Activated gamma-delta T cell (primary cell): ENCODE data around the gene KIAA1671.
A peak's percentile ranks its signal among the peaks of the same experiment; 100 is the strongest.

ENCODE experiments used
- DNase-seq: peaks from one replicate; lab custom pipeline; 2025; lab: John Stamatoyannopoulos, UW

Gene KIAA1671

DNA sequence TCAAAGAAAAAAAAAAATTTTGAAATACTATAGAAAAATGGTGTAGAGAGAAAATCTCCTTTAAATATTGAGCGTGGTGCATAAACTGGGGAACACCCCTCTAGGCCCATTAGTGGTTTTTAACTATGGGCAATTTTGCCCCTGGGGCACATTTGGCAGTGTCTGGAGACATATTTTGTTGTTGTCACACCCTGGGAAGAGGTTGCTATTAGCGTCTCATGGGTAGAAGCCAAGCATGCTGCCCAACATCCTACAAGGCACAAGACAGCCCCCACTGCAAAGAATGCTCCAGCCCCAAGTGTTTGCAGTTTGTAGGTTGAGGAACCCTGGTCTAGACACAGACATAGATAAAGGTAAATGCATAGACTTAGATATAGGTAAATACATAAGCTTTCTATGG lies 92.6 kb downstream of the KIAA1671 start:
- DNase-seq: no peak

DNA sequence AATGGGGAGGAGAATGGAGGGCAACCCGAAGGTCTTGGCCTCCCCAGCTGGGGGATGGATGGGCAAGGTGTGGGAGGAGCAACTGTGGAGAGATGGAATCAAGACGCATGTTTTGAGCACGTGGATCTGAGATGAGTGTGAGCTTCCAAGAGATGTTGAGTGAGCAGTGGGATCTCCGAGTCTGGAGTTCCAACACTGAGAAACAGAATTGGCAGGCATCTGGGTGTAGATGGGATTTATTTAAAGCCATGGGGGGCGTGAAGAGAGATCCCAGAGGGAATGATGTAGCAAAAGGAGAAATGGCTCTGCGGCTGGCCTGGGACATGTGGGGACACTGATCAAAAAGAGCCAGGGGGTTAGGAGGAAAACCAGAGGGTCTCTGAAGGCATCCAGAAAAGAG lies 95.6 kb downstream of the KIAA1671 start:
- DNase-seq: no peak

DNA sequence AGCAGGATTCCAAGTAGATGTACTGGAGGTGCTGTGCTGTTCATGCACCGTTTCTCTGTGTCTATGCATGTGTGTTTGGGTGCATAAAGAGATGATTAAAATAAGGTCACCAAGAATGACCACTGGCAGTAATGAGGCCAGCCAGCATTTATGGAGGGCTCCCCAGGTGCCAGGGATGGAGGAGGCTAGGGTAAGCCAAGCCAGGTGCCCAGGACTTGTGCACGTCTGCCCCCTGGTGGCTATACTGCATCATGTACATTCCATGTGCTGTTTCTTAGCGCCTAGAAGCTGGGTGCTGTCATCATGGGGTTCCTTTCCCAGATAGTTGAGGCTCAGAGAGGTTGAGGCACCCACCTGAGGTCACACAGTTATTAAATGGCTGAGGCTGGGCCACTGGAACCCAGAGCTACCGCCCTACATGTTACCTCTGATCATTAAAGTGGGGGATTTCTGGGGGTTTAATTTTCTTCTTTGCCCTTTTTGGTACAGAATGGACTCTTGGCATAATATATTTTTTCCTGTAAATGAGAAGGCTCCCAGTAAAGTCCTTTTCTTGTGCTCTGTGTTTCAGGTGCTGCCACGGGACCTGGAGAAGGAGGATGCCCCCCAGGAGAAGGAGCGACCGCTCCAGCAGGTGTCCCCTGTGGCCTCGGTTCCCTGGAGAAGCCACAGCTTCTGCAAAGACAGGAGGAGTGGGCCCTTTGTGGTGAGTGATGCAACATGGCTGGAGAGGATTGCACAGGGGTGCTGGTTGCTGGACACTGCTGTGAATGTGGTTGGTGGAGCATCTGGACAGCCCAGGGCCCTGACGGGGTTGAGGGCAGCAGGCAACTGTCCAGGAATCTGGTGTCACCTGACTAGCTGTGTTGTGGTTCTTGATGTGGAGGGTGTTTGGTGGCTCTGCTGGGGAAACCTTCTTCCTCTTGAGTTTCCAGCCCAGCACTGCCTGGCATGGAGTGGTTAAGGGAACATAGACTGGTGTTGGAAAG lies 96.4 kb downstream of the KIAA1671 start:
- DNase-seq: no peak

DNA sequence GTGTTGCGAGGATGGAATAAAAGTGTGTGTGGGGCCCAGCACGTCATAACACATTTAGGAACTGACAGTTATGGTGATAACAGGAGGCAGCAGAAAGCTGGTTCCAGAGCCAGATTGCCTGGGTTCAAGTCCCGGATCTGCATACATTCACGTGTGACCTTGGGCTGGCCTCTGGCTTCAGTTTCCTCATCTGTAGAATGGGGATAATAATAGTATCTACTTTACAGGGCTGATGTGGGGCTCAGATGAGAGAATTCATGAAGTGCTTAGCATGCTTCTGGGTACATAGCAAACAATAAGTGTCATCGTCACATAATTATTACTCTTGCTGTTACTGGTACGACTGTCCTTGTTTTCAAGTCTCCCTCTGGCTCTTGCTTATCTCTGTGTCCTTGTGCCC lies 97.3 kb downstream of the KIAA1671 start:
- no peak for DNase-seq

DNA sequence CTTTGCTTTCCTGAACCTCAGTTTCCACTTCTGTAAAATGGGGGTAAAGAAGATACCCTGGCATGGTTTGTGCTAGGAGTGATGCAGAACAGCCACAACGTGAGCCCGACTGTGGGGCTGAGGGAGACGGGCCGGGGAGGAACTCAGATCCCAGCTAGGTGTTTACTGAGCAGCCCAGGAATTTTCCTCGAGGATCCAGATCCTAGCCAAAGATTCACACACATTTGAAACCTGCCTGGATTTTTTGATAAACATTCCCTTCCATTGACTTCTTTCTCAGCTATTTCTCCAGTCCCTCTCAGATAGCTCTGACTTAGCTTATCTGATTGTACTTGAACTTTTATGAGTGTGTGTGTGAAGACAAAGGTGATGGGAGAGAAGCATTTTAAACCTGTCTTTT lies 98.0 kb downstream of the KIAA1671 start:
- DNase-seq: no peak

DNA sequence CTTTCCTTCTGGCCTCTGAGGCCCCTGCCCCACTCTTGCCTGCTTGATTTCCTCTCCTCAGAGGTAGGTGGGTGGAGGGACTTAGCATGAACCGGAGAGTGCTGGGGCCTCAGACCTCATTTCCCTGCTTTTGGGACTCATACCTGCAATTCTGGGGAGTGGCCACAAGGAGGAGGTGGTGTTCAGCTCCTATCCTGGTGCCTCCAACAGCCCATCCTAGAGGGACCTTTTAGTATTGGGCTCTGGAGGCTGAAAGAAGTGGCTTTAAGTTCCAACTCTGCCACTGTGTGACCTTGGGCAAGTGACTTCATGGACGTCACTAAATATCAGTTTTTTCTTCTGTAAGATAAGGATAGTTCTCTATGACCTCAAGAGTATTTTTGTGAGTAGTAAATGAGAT lies 98.6 kb downstream of the KIAA1671 start:
- no peak for DNase-seq

DNA sequence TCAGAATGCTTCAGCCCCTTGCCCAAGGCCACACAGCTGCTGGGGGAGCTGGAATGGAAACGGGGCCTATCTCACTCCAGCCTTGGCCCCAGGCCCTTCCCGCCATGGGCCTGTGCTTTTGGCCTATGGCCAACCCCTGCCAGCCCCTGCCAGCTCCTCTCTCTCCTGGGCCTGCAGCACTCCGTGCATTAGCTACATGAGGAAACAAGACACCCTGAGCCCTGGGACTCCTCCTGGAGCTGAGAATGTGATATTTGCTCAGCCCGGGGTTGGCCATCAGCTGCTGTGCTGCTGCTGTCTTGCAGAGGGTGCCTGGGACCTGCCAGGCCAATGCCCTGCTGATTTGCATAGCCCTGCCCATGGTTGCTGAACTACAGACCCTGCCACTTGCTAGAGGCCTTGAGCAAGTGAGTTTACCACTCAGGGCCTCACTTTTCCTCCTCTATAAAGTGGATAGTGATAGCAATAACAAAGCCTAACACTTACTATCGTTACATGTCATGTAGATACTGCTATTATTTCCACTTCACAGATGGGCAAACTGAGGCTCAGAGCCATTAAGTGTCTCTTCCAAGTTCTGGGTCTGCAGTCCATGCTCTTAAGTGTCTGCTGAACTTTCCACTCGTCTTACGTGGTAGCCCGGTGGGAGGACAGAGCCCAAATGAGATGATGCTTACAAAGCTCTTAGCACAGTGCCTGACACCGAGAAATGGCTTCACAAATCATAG lies 99.6 kb downstream of the KIAA1671 start:
- no peak for DNase-seq

DNA sequence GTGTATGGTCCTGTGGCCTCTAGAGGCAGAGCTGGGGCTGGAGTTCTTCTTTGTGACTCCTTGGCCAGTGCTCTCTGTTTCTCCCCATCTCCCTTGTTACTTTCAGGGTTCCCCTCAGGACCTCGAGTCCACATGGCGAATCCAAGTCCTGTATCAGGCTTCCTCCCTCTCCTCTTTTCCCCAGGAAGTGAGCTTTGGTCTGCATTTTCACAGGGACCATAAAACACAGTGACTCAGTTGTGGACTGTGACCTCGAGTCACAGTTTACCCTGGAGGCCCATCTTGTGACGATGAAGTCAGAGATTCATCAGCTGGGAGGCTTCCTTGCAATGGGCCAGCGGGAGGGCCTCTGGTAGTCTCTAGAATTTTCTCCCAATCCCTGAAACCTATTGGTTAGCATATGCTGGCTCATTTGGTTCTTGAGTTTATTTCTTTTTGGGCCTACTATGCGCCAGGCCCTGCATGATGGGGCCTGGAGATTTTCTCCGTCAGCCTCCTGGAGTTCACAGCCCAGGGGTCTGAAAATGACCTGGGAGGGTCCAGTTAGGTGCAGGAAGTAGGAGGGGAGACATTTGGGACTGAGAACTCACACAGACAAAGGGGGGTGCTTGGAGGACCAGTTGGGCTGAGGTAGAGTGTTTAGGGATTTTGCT lies 100.8 kb downstream of the KIAA1671 start:
- no peak for DNase-seq

DNA sequence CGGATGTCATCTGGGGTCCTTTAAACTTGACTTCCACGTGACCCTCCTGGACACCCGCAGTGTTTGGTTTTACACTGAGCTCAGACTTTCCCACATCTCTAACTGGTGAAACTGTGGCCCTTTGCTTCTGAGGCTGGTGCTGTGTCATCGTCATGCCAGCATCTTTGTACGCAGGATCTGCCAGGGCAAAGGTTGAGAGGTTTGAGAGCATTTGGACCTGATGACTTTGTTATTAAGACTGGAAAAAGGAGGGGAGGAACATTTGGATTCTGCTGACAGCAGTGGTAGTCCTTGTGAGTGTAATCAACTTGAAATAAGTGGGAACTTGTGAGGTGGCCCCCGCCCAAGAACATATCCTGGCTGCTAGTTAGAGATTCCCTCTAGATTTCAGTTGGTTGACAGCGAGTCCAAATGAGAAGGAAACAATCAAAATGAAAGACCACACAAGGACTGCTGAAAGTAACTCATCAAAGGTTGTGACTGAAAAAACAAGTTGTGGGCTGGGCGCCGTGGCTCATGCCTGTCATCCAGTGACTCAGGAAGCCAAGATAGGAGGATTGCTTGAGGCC lies 102.5 kb downstream of the KIAA1671 start:
- no peak for DNase-seq

DNA sequence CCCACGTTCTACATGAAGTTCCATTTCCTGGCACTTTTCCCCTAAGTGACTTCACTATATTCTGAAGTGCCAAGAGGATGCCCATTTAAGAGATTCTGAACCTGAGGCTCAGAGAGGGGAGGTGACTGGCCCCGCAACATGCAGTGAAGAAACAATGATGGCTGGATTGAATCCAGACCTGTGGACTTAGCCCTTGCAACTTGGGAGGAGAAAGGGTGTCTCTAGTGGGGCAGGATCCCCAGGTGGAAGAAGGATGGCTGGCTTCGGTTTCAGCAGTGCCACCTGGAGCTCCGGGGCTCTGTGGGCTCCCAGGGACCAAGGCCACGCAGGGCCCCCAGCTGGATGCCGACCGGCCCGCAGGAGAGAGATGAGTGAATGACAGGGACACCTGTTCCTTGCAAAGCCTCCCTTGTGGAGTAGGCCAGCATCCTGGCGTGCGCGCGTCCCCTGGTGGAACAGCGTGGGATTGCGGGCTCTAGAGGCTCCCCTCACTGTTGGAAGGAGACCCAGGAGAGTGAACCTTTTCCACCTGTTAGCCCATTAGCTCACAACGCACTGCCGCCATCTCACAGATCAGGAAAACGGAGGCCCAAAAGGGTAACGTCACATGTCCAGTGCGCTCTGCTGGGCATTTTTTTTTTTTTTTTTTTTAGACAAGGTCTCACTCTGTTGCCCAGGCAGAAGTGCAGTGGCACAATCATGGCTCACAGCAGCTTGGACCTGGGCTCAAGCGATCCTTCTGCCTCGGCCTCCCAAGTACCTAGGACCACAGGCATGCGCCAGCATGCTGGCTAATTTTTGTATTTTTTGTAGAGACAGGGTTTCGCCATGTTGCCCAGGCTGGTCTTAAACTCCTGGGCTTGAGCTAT lies 104.7 kb downstream of the KIAA1671 start:
- peak; percentile 53 for DNase-seq

DNA sequence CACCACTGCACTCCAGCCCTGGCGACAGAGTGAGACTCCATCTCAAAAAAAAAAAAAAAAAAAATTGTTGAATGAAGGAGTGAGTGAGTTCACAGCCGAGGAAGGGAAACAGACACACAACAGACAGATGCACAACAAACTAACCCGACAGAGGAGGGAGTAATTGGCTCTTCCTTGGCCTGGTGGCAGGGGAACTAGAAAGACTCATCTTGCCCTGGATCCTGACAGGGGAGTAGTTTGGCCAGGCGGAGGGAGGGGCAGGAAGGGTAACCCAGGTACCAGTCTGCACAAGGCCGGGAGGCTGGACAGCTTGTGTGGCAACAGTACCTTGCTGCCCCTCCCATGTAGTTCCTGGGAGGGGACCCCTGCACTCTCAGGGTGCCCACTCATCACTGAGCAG lies 106.9 kb downstream of the KIAA1671 start:
- DNase-seq: no peak

DNA sequence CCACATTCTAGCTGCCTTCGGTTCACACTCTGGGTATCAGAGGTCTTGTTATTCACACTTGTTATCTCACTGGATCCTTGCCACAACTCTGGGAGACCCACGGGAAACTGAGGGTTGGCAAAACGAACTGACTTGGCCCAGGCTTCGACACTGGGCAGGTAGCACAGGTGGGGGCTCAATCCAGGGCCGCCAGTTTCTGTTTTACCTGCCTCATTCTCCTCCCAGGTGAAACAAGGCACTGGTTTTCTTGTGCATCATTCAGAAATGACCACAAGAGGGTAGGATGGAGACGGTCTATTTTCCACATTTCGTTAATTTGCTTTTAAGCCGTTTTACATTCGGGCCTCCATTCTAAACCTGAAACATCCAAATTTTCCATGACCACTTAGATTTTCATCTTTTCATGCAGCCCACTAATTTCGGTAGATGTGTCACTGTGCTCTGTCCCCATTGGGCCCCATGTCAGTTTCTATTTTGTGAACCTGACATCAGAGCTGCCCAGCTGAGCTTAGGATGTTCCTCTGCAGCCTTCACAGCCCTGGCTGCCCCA lies 108.1 kb downstream of the KIAA1671 start:
- DNase-seq: no peak

DNA sequence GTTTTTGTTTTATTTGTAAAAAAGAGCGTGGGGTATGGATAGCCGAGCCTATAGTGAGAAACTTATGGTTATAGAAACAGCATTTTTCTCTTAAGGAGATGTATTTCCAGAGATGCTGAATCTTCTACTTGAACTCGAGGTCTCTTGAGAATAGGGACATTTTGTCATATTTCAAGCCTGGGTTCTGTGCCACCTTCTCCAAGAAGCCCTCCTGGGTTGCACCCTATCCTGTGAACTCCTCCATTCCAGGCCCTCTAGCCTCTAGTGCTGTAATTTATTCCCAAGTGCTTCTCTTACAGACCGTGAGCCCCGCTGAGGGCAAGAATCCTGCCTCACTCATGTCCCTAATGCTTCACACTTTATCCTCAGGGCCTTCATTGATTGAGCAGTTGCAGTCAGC lies 108.6 kb downstream of the KIAA1671 start:
- DNase-seq: no peak

DNA sequence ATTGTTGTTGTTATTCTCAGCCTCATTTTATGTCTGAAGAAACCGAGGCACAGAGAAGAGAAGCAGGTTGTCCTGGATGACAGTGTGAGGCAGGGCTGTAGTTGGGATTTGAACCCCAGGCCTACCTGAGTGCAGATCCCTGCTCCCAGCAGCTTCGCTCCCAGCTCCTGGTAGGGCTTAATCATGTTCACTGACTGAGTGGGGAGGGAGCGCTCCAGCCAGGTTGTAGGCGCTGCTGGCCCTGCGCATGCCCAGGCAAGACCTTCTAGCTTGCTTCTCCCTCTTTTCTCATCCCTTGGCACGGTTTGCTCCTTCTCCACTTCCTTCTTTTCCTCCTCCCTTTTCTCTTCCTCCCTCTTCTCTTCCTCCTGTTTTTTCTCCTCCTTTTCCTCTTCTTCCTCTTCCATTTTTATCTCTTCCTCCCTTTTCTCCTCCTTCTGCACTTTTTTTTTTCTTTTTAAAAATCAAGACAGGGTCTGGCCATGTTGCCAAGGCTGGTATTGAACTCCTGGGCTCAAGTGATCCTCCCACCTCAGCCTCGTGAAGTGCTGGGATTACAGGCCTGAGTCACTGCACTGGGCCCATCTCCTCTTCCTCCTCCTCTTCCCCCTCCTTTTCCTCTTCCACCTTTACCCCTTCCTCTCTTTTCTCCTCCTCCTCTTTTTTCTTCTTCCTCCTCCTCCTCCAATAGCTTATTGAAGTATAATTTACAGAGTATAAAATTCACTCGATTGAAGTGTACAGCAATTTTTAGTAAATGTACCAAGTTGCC lies 109.3 kb downstream of the KIAA1671 start:
- no peak for DNase-seq

DNA sequence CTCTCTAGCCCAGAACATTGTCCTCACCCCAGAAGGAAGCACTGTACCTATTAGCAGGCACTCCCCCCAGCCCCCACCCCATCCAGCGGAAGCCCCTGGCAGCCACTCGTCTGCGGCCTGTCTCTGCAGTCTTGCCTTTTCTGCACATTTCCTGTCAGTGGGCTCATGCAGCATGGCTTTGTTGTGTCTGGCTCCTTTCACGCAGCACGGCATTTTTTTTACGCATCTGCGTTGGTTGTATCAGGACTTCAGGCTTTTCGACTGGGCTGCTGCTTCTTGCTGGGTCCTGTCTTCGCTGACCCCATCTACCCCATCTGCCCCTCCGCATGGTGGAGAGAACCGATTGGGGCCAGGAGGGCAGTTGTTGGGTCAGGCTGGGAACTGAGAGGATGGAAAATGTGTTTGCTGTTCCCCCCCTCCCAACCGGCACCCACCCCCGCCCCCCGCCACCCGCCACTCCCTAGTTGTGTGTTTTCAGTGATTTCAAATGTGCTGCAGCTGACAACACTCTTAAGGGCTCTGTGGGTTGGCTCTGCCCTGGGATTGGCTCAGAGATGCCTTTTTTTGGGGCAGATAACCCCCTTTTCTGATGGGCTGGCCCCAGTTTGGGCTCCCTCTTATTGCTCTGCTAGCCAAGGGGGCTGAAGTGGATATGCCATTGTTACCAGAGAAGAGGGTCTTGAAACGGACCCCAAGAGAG lies 110.0 kb downstream of the KIAA1671 start:
- peak; percentile 67 for DNase-seq

DNA sequence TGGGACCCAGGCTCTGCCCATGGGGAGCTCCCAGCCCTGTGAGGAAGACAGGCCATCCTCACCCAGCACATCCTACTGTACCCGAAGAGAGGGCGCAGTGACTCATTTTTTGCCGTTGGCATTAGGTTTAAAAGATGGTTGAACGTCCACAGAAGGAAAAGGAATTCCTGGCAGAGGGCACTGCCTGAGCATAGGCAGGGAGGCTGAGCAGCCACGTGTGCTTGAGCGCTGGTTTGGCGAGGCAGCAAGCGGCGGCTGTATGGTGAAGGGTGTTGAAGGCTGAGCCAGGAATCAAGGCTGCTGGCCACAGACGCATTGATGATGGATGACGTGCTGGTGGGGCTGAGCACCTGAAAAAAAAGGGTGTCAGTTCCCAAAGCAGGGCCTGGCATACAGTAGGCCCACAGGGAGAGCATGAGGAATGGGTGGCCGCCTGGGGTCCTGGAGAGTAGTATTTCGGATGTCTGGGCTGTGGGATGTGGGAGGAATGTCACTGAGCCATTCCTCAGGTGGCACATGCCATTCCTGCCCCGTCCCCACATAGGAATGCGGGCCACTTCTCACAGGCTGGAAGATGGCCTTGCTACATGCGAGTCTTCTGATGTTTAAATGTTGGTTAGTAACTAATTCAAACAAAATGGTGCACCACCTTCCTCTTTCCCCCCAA lies 112.5 kb downstream of the KIAA1671 start:
- DNase-seq: no peak

DNA sequence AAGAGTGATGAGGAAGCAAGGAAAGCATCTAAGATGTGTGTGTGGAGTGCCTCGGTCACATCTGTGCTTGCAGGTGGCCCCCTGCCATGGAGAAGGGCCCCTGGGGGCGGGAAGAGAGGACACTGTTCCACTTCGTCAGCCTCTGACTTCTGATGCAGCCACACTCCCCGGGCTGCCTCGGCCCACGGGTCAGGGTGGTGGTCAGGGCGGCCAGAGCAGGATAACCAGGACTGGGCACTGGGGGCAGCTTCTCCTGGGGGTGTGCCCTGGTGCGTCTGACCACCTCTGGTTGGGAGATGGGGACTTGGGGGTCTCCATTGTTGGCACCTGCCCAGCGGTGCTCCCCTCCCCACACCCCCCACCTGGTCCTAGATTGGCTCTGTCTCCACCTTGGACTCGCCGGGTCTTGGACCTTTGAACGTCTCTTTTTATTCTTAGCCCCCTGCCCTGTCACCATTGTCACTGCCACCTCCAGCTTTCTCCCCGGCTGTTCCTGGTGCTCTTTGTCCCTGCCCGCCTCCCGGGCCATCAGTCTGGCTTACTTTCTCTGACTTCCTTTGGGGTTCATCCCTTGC lies 114.4 kb downstream of the KIAA1671 start:
- no peak for DNase-seq

DNA sequence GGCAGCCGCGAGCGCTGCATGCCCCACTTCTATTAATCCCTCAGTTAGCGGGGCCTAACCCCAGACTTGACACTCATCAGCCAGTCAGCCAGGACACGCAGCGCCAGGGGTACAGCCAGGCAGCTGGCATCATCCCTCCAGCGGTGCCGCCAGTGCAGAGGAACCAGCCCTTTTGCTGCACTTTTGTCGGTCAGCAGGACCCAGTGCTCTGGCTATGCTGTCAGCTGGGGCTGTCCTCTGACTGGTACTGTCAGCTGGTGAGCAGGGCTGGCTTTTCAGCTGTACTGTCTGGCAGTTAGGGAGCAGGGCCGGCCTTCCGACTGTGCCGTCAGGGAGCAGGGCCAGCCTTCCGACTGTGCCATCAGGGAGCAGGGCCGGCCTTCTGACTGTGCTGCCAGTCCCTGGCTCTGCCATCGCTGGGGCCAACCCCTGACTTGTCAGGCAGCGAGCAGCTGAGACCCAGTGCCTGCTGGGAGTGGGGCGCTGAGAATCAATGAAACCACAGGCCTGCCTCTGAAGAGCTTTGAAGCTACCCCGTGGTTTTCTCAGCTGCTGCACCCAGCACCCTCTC lies 115.4 kb downstream of the KIAA1671 start:
- peak; percentile 63 for DNase-seq
